SK-N-SH (cell line): ENCODE data around the gene CASK. TPM values are rescaled to one million over a fixed set of nuclear protein-coding genes. Genes with fewer than 3 reads are reported as not detected.

Experiments used
- CTCF ChIA-PET: fragments of 300-600, 350-600 bp; formaldehyde crosslinking; extraction: SDS; loops from one replicate; lab custom pipeline; 2021; lab: Yijun Ruan, JAX
- POLR2A ChIA-PET: fragments of 350-600 bp; sonication (Branson Sonifier 250); formaldehyde crosslinking; extraction: SDS; loops from one replicate; lab custom pipeline; 2020; ENCODE audit warnings: antibody characterized with exemption, inconsistent platforms; lab: Yijun Ruan, JAX
- DNase-seq: peaks from one replicate; pipeline ENCODE4 v3.0.0; 2012
- H2AFZ ChIP-seq: fragments of 200-600 bp; sonication (generic); 2 replicates; pipeline ENCODE4 v1.8.1; 2016; ENCODE audit warnings: antibody characterized with exemption, mild to moderate bottlenecking, low read depth
- H3F3A ChIP-seq: fragments of 200-600 bp; sonication (generic); replicated peaks from 2 replicates; pipeline ENCODE3; 2016; ENCODE audit warnings: antibody characterized with exemption, mild to moderate bottlenecking; ENCODE audit not compliant: insufficient read depth
- H3K27ac ChIP-seq, 2 experiments: fragments of 200-500 bp in 1 of 2; fragments of 200-600 bp in 1 of 2; sonication (Bioruptor generic) in 1 of 2; sonication (generic), shearing (Covaris generic) in 1 of 2; 2 replicates each; pipeline versions ENCODE4 v1.5.1 to v1.6.1; 2014 to 2016; ENCODE audit warnings: low read depth in 2 of 2, inconsistent platforms in 1 of 2, low read length in 1 of 2, mild to moderate bottlenecking in 1 of 2, mixed read lengths in 1 of 2
- H3K27me3 ChIP-seq: fragments of 200-600 bp; sonication (generic), shearing (Covaris generic); 2 replicates; pipeline ENCODE4 v1.6.1; 2016; ENCODE audit warnings: mixed run types; ENCODE audit not compliant: insufficient read depth
- H3K36me3 ChIP-seq, 2 experiments: fragments of 200-500 bp in 1 of 2; fragments of 200-600 bp in 1 of 2; sonication (Bioruptor generic) in 1 of 2; sonication (generic) in 1 of 2; replicated peaks in 1 of 2; 2 replicates each; pipeline versions ENCODE3 to v1.5.1; 2014 to 2016; ENCODE audit warnings: low read length in 1 of 2, mild to moderate bottlenecking in 1 of 2; ENCODE audit not compliant: insufficient read depth in 2 of 2, control insufficient read depth in 1 of 2
- H3K4me1 ChIP-seq, 2 experiments: fragments of 200-500 bp in 1 of 2; fragments of 200-600 bp in 1 of 2; sonication (Bioruptor generic) in 1 of 2; sonication (generic), shearing (Covaris generic) in 1 of 2; 2 replicates each; pipeline versions ENCODE4 v1.5.1 to v1.6.1; 2014 to 2016; ENCODE audit warnings: low read depth in 1 of 2, low read length in 1 of 2, mixed run types in 1 of 2; ENCODE audit not compliant: insufficient read depth in 2 of 2, control insufficient read depth in 1 of 2
- H3K4me2 ChIP-seq: fragments of 200-600 bp; sonication (generic), shearing (Covaris generic); 2 replicates; pipeline ENCODE4 v1.6.1; 2017; ENCODE audit warnings: mixed run types
- H3K4me3 ChIP-seq, 2 experiments: fragments of 200-500 bp in 1 of 2; fragments of 200-600 bp in 1 of 2; sonication (Bioruptor generic) in 1 of 2; sonication (generic), shearing (Covaris generic) in 1 of 2; 2 replicates each; pipeline versions ENCODE4 v1.5.1 to v1.8.1; 2014 to 2016; ENCODE audit warnings: low read depth in 2 of 2, inconsistent platforms in 1 of 2, low read length in 1 of 2, mild to moderate bottlenecking in 1 of 2, mixed read lengths in 1 of 2, moderate library complexity in 1 of 2
- H3K79me2 ChIP-seq: fragments of 200-600 bp; sonication (generic); 2 replicates; pipeline ENCODE4 v1.8.1; 2017; ENCODE audit warnings: mild to moderate bottlenecking; ENCODE audit not compliant: insufficient read depth
- H3K9ac ChIP-seq: fragments of 200-600 bp; sonication (generic); 2 replicates; pipeline ENCODE4 v1.6.1; 2017; ENCODE audit warnings: mixed run types
- H3K9me2 ChIP-seq: fragments of 200-600 bp; sonication (generic); 2 replicates; pipeline ENCODE4 v1.6.1; 2017; ENCODE audit warnings: mixed run types
- H3K9me3 ChIP-seq: fragments of 200-600 bp; sonication (generic); 2 replicates; pipeline ENCODE4 v1.6.1; 2017; ENCODE audit warnings: mixed run types, mild to moderate bottlenecking, moderate library complexity
- H4K20me1 ChIP-seq: fragments of 200-600 bp; sonication (generic); 2 replicates; pipeline ENCODE4 v1.6.1; 2017; ENCODE audit warnings: mild to moderate bottlenecking, mixed run types; ENCODE audit not compliant: insufficient read depth
- CHD2 ChIP-seq: fragments of 150-350 bp; IDR thresholded peaks from 2 replicates; pipeline ENCODE4 v1.6.1; 2018; ENCODE audit warnings: low read length; ENCODE audit not compliant: partially characterized antibody
- ELF1 ChIP-seq: IDR thresholded peaks from 2 replicates; pipeline ENCODE4 v1.4.0; 2012
- EZH2phosphoT487 ChIP-seq: fragments of 200-600 bp; sonication (generic); IDR thresholded peaks from 2 replicates; pipeline ENCODE4 v1.6.1; 2017; ENCODE audit warnings: low read depth, mixed run types, mild to moderate bottlenecking, antibody characterized with exemption, moderate library complexity, borderline replicate concordance
- FOSL2 ChIP-seq: IDR thresholded peaks from 2 replicates; pipeline ENCODE4 v1.4.0; 2012; ENCODE audit warnings: low read depth, mild to moderate bottlenecking, moderate library complexity, borderline replicate concordance
- FOXJ3 ChIP-seq: sonication (generic); formaldehyde crosslinking; IDR thresholded peaks from 2 replicates; pipeline ENCODE4 v1.5.1; 2020; ENCODE audit warnings: mild to moderate bottlenecking, missing genetic modification reagents
- GATA2 ChIP-seq: sonication (generic); formaldehyde crosslinking; IDR thresholded peaks from 2 replicates; pipeline ENCODE4 v1.5.0; 2020; ENCODE audit warnings: mild to moderate bottlenecking, missing genetic modification reagents
- MXI1 ChIP-seq: IDR thresholded peaks from 2 replicates; pipeline ENCODE4 v1.6.1; 2012; ENCODE audit warnings: mild to moderate bottlenecking, low read depth, low read length, improper control_type of control experiment
- NFIC ChIP-seq: IDR thresholded peaks from 2 replicates; pipeline ENCODE4 v1.4.0; 2012; ENCODE audit warnings: borderline replicate concordance
- NRF1 ChIP-seq: IDR thresholded peaks from 2 replicates; pipeline ENCODE4 v1.6.1; 2012; ENCODE audit warnings: low read depth, mild to moderate bottlenecking, low read length
- POLR2AphosphoS5 ChIP-seq: IDR thresholded peaks from 2 replicates; pipeline ENCODE4 v1.6.1; 2012; ENCODE audit warnings: low read depth, low read length
- RCOR1 ChIP-seq: fragments of 150-350 bp; IDR thresholded peaks from 2 replicates; pipeline ENCODE4 v1.6.1; 2017; ENCODE audit warnings: antibody characterized with exemption, low read length
- SMC3 ChIP-seq: IDR thresholded peaks from 2 replicates; pipeline ENCODE4 v1.6.1; 2012; ENCODE audit warnings: low read depth, low read length, improper control_type of control experiment
- TAF1 ChIP-seq: IDR thresholded peaks from 2 replicates; pipeline ENCODE4 v1.6.1; 2012; ENCODE audit warnings: low read depth, mild to moderate bottlenecking, low read length, moderate library complexity, borderline replicate concordance
- TCF12 ChIP-seq: IDR thresholded peaks from 2 replicates; pipeline ENCODE4 v1.4.0; 2012
- WGBS: methylation state at CpG from one replicate; pipeline ENCODE4 v1.1.6; 2017; ENCODE audit warnings: low lambda C conversion rate; 5-methylcytosine and 5-hydroxymethylcytosine counted together
- polyA plus RNA-seq, 3 experiments: library from polyadenylated mRNA; depleted of rRNA; stranded (reverse); fragments of >200 nt; gene quantifications; 2 replicates each; pipeline ENCODE4 v1.2.3, GENCODE V29; 2012
- TF ChIP-seq, protein P1 (sequence below): fragments of 150-350 bp; IDR thresholded peaks from 2 replicates; pipeline ENCODE4 v1.6.1; 2017; ENCODE audit warnings: antibody characterized with exemption, low read length, low read depth, borderline replicate concordance
- TF ChIP-seq, protein P2 (sequence below): IDR thresholded peaks from 2 replicates; pipeline ENCODE4 v1.4.0; 2012; ENCODE audit warnings: low read depth
- TF ChIP-seq, protein P3 (sequence below): fragments of 200-600 bp; sonication (generic); IDR thresholded peaks from 2 replicates; pipeline ENCODE4 v1.6.1; 2017; ENCODE audit warnings: antibody characterized with exemption, mild to moderate bottlenecking, moderate library complexity
- TF ChIP-seq, protein P4 (sequence below): fragments of 150-350 bp; IDR thresholded peaks from 2 replicates; pipeline ENCODE4 v1.6.1; 2016; ENCODE audit warnings: mild to moderate bottlenecking, low read depth, low read length
- TF ChIP-seq, protein P5 (sequence below): IDR thresholded peaks from 2 replicates; pipeline ENCODE4 v1.4.0; 2012; ENCODE audit warnings: low read depth, borderline replicate concordance

CASK gene
- polyA plus RNA-seq, 1 of the 3 experiments (the other 2 are of a cell fraction) = 7.0 TPM

DNA sequence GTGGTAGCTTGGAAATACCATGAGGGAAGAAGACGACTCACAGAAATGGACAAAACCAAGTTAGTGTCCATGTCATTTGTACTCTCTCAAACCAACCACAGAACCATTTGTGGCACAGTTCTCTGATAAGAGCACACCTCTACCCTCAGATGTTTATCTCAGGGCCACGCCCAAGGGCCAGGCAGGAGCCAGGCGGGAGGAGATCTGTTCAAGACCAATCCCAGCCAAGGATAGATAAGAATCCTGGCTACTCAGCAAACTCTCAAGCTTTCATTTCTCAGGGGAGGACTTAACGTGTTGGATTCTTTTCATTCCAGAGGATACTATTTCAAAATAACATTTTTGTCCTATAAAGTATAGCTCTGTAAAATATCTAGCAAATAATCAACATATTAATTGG, 381.2 kb downstream of the CASK start (continued):
- TF ChIP-seq SMC3 (no peak), GATA2 (no peak), EZH2phosphoT487 (no peak), TAF1 (no peak)

DNA sequence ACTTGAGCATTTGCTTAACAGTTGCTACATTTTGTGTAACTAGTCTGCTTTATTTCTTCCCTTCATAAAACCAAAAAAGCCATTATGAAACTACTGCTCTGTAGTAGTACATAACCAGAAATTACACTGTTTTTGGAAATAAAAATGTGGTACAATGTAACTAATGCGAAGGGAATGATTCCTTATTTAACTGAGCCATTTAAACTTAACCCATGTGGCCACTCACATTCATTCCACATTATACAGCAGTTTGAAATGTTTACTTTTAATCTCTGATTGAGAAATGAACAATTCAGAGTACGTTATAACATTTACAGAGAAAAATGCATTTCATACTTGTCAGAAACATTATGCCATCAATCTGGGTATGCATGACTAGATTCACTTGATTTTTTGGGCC, 382.0 kb downstream of the CASK start:
- no peaks in the 10 kb centered on the region for H3K9me2 ChIP-seq
- no peaks in the 10 kb centered on the region for H3K4me1 ChIP-seq
- ChIA-PET CTCF (no interaction called here), POLR2A (no interaction called here)
- TF ChIP-seq SMC3 (no peak), NRF1 (no peak), CHD2 (no peak), FOXJ3 (CRISPR knock-in tag) (no peak), POLR2AphosphoS5 (no peak), NFIC (no peak)
- TF ChIP-seq, protein P1, sequence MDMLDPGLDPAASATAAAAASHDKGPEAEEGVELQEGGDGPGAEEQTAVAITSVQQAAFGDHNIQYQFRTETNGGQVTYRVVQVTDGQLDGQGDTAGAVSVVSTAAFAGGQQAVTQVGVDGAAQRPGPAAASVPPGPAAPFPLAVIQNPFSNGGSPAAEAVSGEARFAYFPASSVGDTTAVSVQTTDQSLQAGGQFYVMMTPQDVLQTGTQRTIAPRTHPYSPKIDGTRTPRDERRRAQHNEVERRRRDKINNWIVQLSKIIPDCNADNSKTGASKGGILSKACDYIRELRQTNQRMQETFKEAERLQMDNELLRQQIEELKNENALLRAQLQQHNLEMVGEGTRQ = no peak
- DNase-seq = no peak
- no peaks in the 10 kb centered on the region for H3K79me2 ChIP-seq
- H3K9me3 ChIP-seq = no peaks in the 10 kb centered on the region
- H3K27ac ChIP-seq = no peak overlapping the region
- H3K36me3 ChIP-seq = no peaks in the 10 kb centered on the region
- no peak overlapping the region for H3K4me3 ChIP-seq
- no peak overlapping the region for H3K4me2 ChIP-seq
- H4K20me1 ChIP-seq = no peaks in the 10 kb centered on the region
- H2AFZ ChIP-seq = no peak overlapping the region
- WGBS = 47% methylated on average over 2 of the region's 2 CpGs
- no peaks in the 10 kb centered on the region for H3F3A ChIP-seq
- no peaks in the 10 kb centered on the region for H3K27me3 ChIP-seq
- H3K9ac ChIP-seq = no peak overlapping the region

DNA sequence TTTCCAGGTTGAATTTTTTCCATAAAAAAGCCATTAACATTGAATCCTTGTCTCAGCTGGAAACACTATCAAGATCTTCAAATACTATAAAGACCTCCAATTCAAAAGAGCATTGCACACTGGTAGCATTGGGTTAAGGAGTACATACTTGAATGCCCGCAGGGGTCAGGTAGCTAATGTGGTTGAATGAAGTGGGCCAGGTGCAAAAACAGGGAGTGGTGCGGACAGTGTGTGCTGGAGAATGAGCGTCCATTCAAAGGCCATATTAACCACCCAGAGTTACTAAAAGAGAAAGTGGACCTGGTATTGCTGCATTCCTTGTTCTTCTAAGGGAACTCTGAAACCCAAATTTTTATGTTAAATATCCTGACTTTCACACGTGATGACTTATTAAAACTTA, 384.6 kb downstream of the CASK start:
- Histone ChIP-seq H3K9me2 (no peaks in the 10 kb centered on the region), H3K4me2 (no peak overlapping the region), H3K27me3 (no peaks in the 10 kb centered on the region), H3K9ac (no peak overlapping the region), H3K4me3 (no peak overlapping the region), H3K36me3 (no peaks in the 10 kb centered on the region), H4K20me1 (no peaks in the 10 kb centered on the region), H3F3A (no peaks in the 10 kb centered on the region), H3K9me3 (no peaks in the 10 kb centered on the region), H3K27ac (no peak overlapping the region), H2AFZ (no peak overlapping the region), H3K4me1 (no peaks in the 10 kb centered on the region), H3K79me2 (no peaks in the 10 kb centered on the region)
- DNase-seq = no peak
- POLR2A ChIA-PET = no interaction called here
- WGBS = 39% methylated on average over 4 of the region's 4 CpGs
- CTCF ChIA-PET = interaction anchor here (1.2 kb wide), 1 partner anchor 18 kb away, joined by 3 read pairs; no protein-coding TSS in a partner anchor
- no peak for TF ChIP-seq EZH2phosphoT487
- no peak for TF ChIP-seq POLR2AphosphoS5
- TF ChIP-seq RCOR1 = no peak
- TF ChIP-seq, protein P1 = no peak
- TF ChIP-seq, protein P2, sequence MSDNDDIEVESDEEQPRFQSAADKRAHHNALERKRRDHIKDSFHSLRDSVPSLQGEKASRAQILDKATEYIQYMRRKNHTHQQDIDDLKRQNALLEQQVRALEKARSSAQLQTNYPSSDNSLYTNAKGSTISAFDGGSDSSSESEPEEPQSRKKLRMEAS = no peak
- no peak for TF ChIP-seq TCF12
- no peak for TF ChIP-seq CHD2
- TF ChIP-seq MXI1 = no peak
- no peak for TF ChIP-seq FOXJ3 (CRISPR knock-in tag)
- no peak for TF ChIP-seq NRF1
- no peak for TF ChIP-seq FOSL2
- TF ChIP-seq, protein P3, sequence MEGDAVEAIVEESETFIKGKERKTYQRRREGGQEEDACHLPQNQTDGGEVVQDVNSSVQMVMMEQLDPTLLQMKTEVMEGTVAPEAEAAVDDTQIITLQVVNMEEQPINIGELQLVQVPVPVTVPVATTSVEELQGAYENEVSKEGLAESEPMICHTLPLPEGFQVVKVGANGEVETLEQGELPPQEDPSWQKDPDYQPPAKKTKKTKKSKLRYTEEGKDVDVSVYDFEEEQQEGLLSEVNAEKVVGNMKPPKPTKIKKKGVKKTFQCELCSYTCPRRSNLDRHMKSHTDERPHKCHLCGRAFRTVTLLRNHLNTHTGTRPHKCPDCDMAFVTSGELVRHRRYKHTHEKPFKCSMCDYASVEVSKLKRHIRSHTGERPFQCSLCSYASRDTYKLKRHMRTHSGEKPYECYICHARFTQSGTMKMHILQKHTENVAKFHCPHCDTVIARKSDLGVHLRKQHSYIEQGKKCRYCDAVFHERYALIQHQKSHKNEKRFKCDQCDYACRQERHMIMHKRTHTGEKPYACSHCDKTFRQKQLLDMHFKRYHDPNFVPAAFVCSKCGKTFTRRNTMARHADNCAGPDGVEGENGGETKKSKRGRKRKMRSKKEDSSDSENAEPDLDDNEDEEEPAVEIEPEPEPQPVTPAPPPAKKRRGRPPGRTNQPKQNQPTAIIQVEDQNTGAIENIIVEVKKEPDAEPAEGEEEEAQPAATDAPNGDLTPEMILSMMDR = no peak
- no peak for TF ChIP-seq ELF1
- TF ChIP-seq, protein P4, sequence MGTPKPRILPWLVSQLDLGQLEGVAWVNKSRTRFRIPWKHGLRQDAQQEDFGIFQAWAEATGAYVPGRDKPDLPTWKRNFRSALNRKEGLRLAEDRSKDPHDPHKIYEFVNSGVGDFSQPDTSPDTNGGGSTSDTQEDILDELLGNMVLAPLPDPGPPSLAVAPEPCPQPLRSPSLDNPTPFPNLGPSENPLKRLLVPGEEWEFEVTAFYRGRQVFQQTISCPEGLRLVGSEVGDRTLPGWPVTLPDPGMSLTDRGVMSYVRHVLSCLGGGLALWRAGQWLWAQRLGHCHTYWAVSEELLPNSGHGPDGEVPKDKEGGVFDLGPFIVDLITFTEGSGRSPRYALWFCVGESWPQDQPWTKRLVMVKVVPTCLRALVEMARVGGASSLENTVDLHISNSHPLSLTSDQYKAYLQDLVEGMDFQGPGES = no peak
- TF ChIP-seq, protein P5, sequence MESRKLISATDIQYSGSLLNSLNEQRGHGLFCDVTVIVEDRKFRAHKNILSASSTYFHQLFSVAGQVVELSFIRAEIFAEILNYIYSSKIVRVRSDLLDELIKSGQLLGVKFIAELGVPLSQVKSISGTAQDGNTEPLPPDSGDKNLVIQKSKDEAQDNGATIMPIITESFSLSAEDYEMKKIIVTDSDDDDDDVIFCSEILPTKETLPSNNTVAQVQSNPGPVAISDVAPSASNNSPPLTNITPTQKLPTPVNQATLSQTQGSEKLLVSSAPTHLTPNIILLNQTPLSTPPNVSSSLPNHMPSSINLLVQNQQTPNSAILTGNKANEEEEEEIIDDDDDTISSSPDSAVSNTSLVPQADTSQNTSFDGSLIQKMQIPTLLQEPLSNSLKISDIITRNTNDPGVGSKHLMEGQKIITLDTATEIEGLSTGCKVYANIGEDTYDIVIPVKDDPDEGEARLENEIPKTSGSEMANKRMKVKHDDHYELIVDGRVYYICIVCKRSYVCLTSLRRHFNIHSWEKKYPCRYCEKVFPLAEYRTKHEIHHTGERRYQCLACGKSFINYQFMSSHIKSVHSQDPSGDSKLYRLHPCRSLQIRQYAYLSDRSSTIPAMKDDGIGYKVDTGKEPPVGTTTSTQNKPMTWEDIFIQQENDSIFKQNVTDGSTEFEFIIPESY = no peak
